Esophagus squamous epithelium (tissue), 5 donors: Measurements from ENCODE around the gene SNAPC2. TPM values are rescaled to one million over a fixed set of nuclear protein-coding genes. Genes with fewer than 3 reads are reported as not detected.

Experiments used
- DNase-seq: peaks from one replicate; lab custom pipeline; 2025; lab: John Stamatoyannopoulos, UW
- H3K27ac ChIP-seq, 4 donors: fragments of 200-600 bp; sonication (generic); one replicate each; pipeline ENCODE4 v1.5.1; 2016 to 2019; ENCODE audit warnings: mild to moderate bottlenecking in 1 of 4
- H3K27me3 ChIP-seq, 4 donors: fragments of 200-600 bp; sonication (generic); 1 replicate in 3 of 4; 2 replicates in 1 of 4; pipeline versions ENCODE4 v1.5.1 to v1.6.0; 2017 to 2021; ENCODE audit warnings: antibody characterized with exemption in 1 of 4
- H3K36me3 ChIP-seq, 3 donors: fragments of 200-600 bp; sonication (generic); one replicate each; pipeline ENCODE4 v1.5.1; 2016 to 2019
- H3K4me1 ChIP-seq, 3 donors: fragments of 200-600 bp; sonication (generic); one replicate each; pipeline ENCODE4 v1.5.1; 2017 to 2019
- H3K4me3 ChIP-seq, 4 donors: fragments of 200-600 bp; sonication (generic); 1 replicate in 3 of 4; 2 replicates in 1 of 4; pipeline ENCODE4 v1.5.1; 2016 to 2019; ENCODE audit warnings: mild to moderate bottlenecking in 2 of 4, moderate library complexity in 1 of 4
- H3K9me3 ChIP-seq, 3 donors: fragments of 200-600 bp; sonication (generic); one replicate each; pipeline ENCODE4 v1.5.1; 2016 to 2019
- CTCF ChIP-seq, 6 experiments: fragments of 450-650 bp in 4 of 6; fragments of 200-600 bp in 2 of 6; sonication (generic) in 2 of 6; IDR thresholded peaks; one replicate each; pipeline ENCODE4 v1.5.1; 2016 to 2019; ENCODE audit warnings: antibody characterized with exemption in 6 of 6, mild to moderate bottlenecking in 4 of 6, moderate library complexity in 4 of 6
- POLR2A ChIP-seq, 4 donors: fragments of 450-650 bp; IDR thresholded peaks; one replicate each; pipeline ENCODE4 v1.6.1; 2017; ENCODE audit warnings: antibody characterized with exemption in 4 of 4, mild to moderate bottlenecking in 4 of 4, moderate library complexity in 3 of 4
- WGBS, 2 donors: methylation state at CpG; one replicate each; pipeline ENCODE4 v1.1.5; 2018; 5-methylcytosine and 5-hydroxymethylcytosine counted together
- intact Hi-C: fragments of 100-400 bp; cut with DNase I; formaldehyde crosslinking; loops from one replicate; pipeline ENCODE4 v1.15.0; 2022
- total RNA-seq, 4 donors: library from RNA; depleted of rRNA; stranded (reverse); fragments of >200 nt; gene quantifications; one replicate each; pipeline ENCODE4 v1.1.0, GENCODE V29; 2016
- donor health status: DM: yes; HTN: yes; CAD: no.

The SNAPC2 gene
- total RNA-seq, 4 donors from 2014 or later, result 6.2 to 10.9 (median 6.4) TPM

- H3K4me1 ChIP-seq, result peaks cover 16 to 44% (median 30%) of the 10 kb centered on the region in 3 donors
- no peaks in the 10 kb centered on the region for H3K9me3 ChIP-seq
- no peak for DNase-seq
- intact Hi-C loops, result no loop called here
- H3K27me3 ChIP-seq, result no peaks in the 10 kb centered on the region
- H3K4me3 ChIP-seq, result no peak overlapping the region
- H3K27ac ChIP-seq, result peak overlapping the region in 1 of 4 donors; percentile 85
- 88 to 89% methylated on average over 14 to 21 of the region's 32 CpGs for WGBS, 2 donors
- TF ChIP-seq POLR2A (IDR thresholded peaks at IDR 0.05), result no peak
- no peak for TF ChIP-seq CTCF (IDR thresholded peaks at IDR 0.05)
- peaks cover 40 to 82% (median 43%) of the 10 kb centered on the region in 3 donors for H3K36me3 ChIP-seq
Measured at GRCh38 chr19:7932276-7932929, 12.3 kb downstream of the SNAPC2 start.

GRCh38 chr19:7932930-7933300, 12.8 kb downstream of the SNAPC2 start:
- intact Hi-C loops, result no loop called here
- no peak overlapping the region for H3K27ac ChIP-seq
- no peak overlapping the region for H3K4me3 ChIP-seq
- TF ChIP-seq CTCF (IDR thresholded peaks at IDR 0.05) (no peak), POLR2A (IDR thresholded peaks at IDR 0.05) (no peak)
- H3K4me1 ChIP-seq, result peaks cover 11 to 39% (median 25%) of the 10 kb centered on the region in 3 donors
- peaks cover 45 to 87% (median 48%) of the 10 kb centered on the region in 3 donors for H3K36me3 ChIP-seq
- H3K9me3 ChIP-seq, result no peaks in the 10 kb centered on the region
- no peaks in the 10 kb centered on the region for H3K27me3 ChIP-seq
- WGBS, 2 donors, result 90 to 100% methylated on average over 2 of the region's 10 CpGs
- no peak for DNase-seq

GRCh38 chr19:7933411-7933810, 13.3 kb downstream of the SNAPC2 start:
- DNase-seq, result no peak
- peaks cover 46 to 92% (median 50%) of the 10 kb centered on the region in 3 donors for H3K36me3 ChIP-seq
- H3K27me3 ChIP-seq, result no peaks in the 10 kb centered on the region
- H3K9me3 ChIP-seq, result no peaks in the 10 kb centered on the region
- H3K27ac ChIP-seq, result peak overlapping the region in 1 of 4 donors; percentile 12
- peaks cover 8 to 34% (median 20%) of the 10 kb centered on the region in 3 donors for H3K4me1 ChIP-seq
- no peak overlapping the region for H3K4me3 ChIP-seq
- WGBS, 2 donors, result 92 to 100% methylated on average over 4 to 8 of the region's 14 CpGs
- TF ChIP-seq CTCF (IDR thresholded peaks at IDR 0.05) (peak in 1 of 6 experiments; percentile 33), POLR2A (IDR thresholded peaks at IDR 0.05) (no peak)
- intact Hi-C loops, result no loop called here

- Histone ChIP-seq H3K27me3 (no peaks in the 10 kb centered on the region), H3K4me1 (peaks cover 7 to 28% (median 14%) of the 10 kb centered on the region in 3 donors), H3K9me3 (no peaks in the 10 kb centered on the region), H3K4me3 (no peak overlapping the region), H3K36me3 (peaks cover 46 to 99% (median 50%) of the 10 kb centered on the region in 3 donors), H3K27ac (no peak overlapping the region)
- intact Hi-C loops, result no loop called here
- no peak for DNase-seq
- TF ChIP-seq CTCF (IDR thresholded peaks at IDR 0.05), result no peak
- TF ChIP-seq POLR2A (IDR thresholded peaks at IDR 0.05), result no peak
- WGBS, 2 donors, result 93 to 94% methylated on average over 13 to 21 of the region's 55 CpGs
Measured at GRCh38 chr19:7933828-7934725, 13.9 kb downstream of the SNAPC2 start.

- Histone ChIP-seq H3K4me1 (peaks cover 0 to 22% (median 7%) of the 10 kb centered on the region in 3 donors), H3K9me3 (no peaks in the 10 kb centered on the region), H3K27ac (no peak overlapping the region), H3K36me3 (peaks cover 46 to 100% (median 50%) of the 10 kb centered on the region in 3 donors), H3K27me3 (no peaks in the 10 kb centered on the region), H3K4me3 (no peak overlapping the region)
- TF ChIP-seq CTCF (IDR thresholded peaks at IDR 0.05) (no peak), POLR2A (IDR thresholded peaks at IDR 0.05) (no peak)
- 89 to 92% methylated on average over 18 to 20 of the region's 21 CpGs for WGBS, 2 donors
- DNase-seq, result no peak
- intact Hi-C loops, result no loop called here
Measured at GRCh38 chr19:7934766-7935165, 14.6 kb downstream of the SNAPC2 start.
